ENCODE results near the gene GATAD2A.

The GATAD2A gene

GRCh38 chr19:19514881-19515641 is 109.6 kb downstream of the GATAD2A start, which contains the start of gene TSSK6:
TSS of gene TSSK6 (minus strand) at chr19:19515548. CDS start at chr19:19515427, 121 bp downstream.
- DNase-seq, result no peak

GRCh38 chr19:19515642-19516519 is 110.4 kb downstream of the GATAD2A start, which contains the start of gene NDUFA13:
TSS of gene NDUFA13 (plus strand) at chr19:19516225. CDS start at chr19:19516239, 14 bp downstream.
- peak; percentile 87 to 99 for DNase-seq

- no peak for DNase-seq
Measured at GRCh38 chr19:19517235-19517619, 111.8 kb downstream of the GATAD2A start.

GRCh38 chr19:19520989-19521388 is 115.5 kb downstream of the GATAD2A start:
- DNase-seq, result no peak

GRCh38 chr19:19523177-19523576 is 117.7 kb downstream of the GATAD2A start:
- DNase-seq, result no peak

- no peak for DNase-seq
Measured at GRCh38 chr19:19524053-19524452, 118.6 kb downstream of the GATAD2A start.

- DNase-seq, result no peak
Measured at GRCh38 chr19:19525611-19526380, 120.3 kb downstream of the GATAD2A start.

- no peak for DNase-seq
Measured at GRCh38 chr19:19526581-19527370, 121.3 kb downstream of the GATAD2A start.

GRCh38 chr19:19527371-19527656 is 121.8 kb downstream of the GATAD2A start:
- no peak for DNase-seq

GRCh38 chr19:19527674-19528625 is 122.5 kb downstream of the GATAD2A start:
- DNase-seq, result no peak

- no peak for DNase-seq
Measured at GRCh38 chr19:19528721-19529490, 123.4 kb downstream of the GATAD2A start, which contains the start of gene YJEFN3. TSS of gene YJEFN3 (plus strand) at chr19:19528911. CDS start at chr19:19528933, 22 bp downstream.

GRCh38 chr19:19529783-19530422 is 124.4 kb downstream of the GATAD2A start:
- no peak for DNase-seq

- peak in 1 of 2 donors; percentile 30 for DNase-seq
Measured at GRCh38 chr19:19530423-19530804, 124.9 kb downstream of the GATAD2A start.

- no peak for DNase-seq
Measured at GRCh38 chr19:19530889-19531288, 125.4 kb downstream of the GATAD2A start.

GRCh38 chr19:19531951-19532805 is 126.7 kb downstream of the GATAD2A start:
- peak; percentile 51 to 91 for DNase-seq

GRCh38 chr19:19532806-19533701 is 127.6 kb downstream of the GATAD2A start:
- no peak for DNase-seq

GRCh38 chr19:19533841-19534240 is 128.4 kb downstream of the GATAD2A start:
- no peak for DNase-seq
